HFFc6 (cell line): Measurements from ENCODE around the gene VRK1. TPM values are rescaled to one million over a fixed set of nuclear protein-coding genes. Genes with fewer than 3 reads are reported as not detected.
"Not testable (repeated sequence)": the region's sequence is repeated elsewhere in the genome, so short reads cannot be mapped to it uniquely, and the experiment has no call there.

ENCODE experiments used
- DNase-seq: peaks from one replicate; pipeline ENCODE4 v3.0.0-alpha.2; 2018
- H3K27ac Mint-ChIP-seq: 2 replicates; pipeline ENCODE4 v1.8.0; 2020; ENCODE audit warnings: mild to moderate bottlenecking, mixed read lengths
- H3K27me3 Mint-ChIP-seq: 2 replicates; pipeline ENCODE4 v1.8.0; 2021; ENCODE audit warnings: mild to moderate bottlenecking, moderate library complexity, mixed read lengths; ENCODE audit not compliant: insufficient read depth
- H3K36me3 Mint-ChIP-seq: 2 replicates; pipeline ENCODE4 v1.8.0; 2021; ENCODE audit warnings: low read depth, mixed read lengths
- H3K4me1 Mint-ChIP-seq: 2 replicates; pipeline ENCODE4 v1.8.0; 2020; ENCODE audit warnings: low read depth, mixed read lengths
- H3K4me3 Mint-ChIP-seq: 2 replicates; pipeline ENCODE4 v1.8.0; 2020; ENCODE audit warnings: mild to moderate bottlenecking, moderate library complexity, mixed read lengths
- H3K9me3 Mint-ChIP-seq: 2 replicates; pipeline ENCODE4 v1.8.0; 2020; ENCODE audit warnings: mild to moderate bottlenecking, mixed read lengths
- CTCF ChIP-seq: fragments of 200-600 bp; sonication (generic); IDR thresholded peaks from 2 replicates; pipeline ENCODE4 v1.5.0; 2021; ENCODE audit warnings: antibody characterized with exemption, mild to moderate bottlenecking
- total RNA-seq, 6 experiments: library from RNA; stranded (reverse); fragmentation: NEBNext Ultra II Directional; extraction: Animal tissue kit (Norgen Biotek cat#: 25700); gene quantifications; 2 replicates in 1 of 6; 3 replicates in 5 of 6; pipeline ENCODE4 v1.2.3, GENCODE V29; 2021

Gene VRK1
- total RNA-seq, 6 experiments from 2014 or later, result 10.1 to 19.1 (median 17.5) TPM

GRCh38 chr14:96762650-96763049 lies 34.5 kb upstream of the VRK1 start:
- H3K27ac Mint-ChIP-seq, result no peak overlapping the region
- H3K9me3 Mint-ChIP-seq, result no peaks in the 10 kb centered on the region
- no peaks in the 10 kb centered on the region for H3K4me1 Mint-ChIP-seq
- no peak for TF ChIP-seq CTCF
- H3K27me3 Mint-ChIP-seq, result peaks cover 16% of the 10 kb centered on the region
- H3K36me3 Mint-ChIP-seq, result no peaks in the 10 kb centered on the region
- peak; percentile 42 for DNase-seq
- H3K4me3 Mint-ChIP-seq, result no peak overlapping the region

GRCh38 chr14:96764012-96764411 lies 33.2 kb upstream of the VRK1 start:
- Mint-ChIP-seq H3K4me3 (no peak overlapping the region), H3K27ac (no peak overlapping the region), H3K36me3 (no peaks in the 10 kb centered on the region), H3K27me3 (peaks cover 6% of the 10 kb centered on the region), H3K4me1 (no peaks in the 10 kb centered on the region), H3K9me3 (no peaks in the 10 kb centered on the region)
- TF ChIP-seq CTCF, result no peak
- no peak for DNase-seq

GRCh38 chr14:96765205-96765604 lies 32.0 kb upstream of the VRK1 start:
- H3K36me3 Mint-ChIP-seq, H3K27ac Mint-ChIP-seq, H3K4me3 Mint-ChIP-seq, DNase-seq, H3K4me1 Mint-ChIP-seq, H3K27me3 Mint-ChIP-seq, H3K9me3 Mint-ChIP-seq: not testable (repeated sequence)

- Mint-ChIP-seq H3K4me1 (no peaks in the 10 kb centered on the region), H3K27me3 (peaks cover 7% of the 10 kb centered on the region), H3K9me3 (no peaks in the 10 kb centered on the region), H3K4me3 (no peak overlapping the region), H3K27ac (no peak overlapping the region), H3K36me3 (no peaks in the 10 kb centered on the region)
- no peak for DNase-seq
- no peak for TF ChIP-seq CTCF
Observed at GRCh38 chr14:96772929-96773328, 24.3 kb upstream of the VRK1 start.

GRCh38 chr14:96776791-96777190 lies 20.4 kb upstream of the VRK1 start:
- no peaks in the 10 kb centered on the region for H3K9me3 Mint-ChIP-seq
- H3K27ac Mint-ChIP-seq, result no peak overlapping the region
- H3K4me1 Mint-ChIP-seq, result no peaks in the 10 kb centered on the region
- no peak overlapping the region for H3K4me3 Mint-ChIP-seq
- no peak for DNase-seq
- H3K27me3 Mint-ChIP-seq, result peaks cover 13% of the 10 kb centered on the region
- no peak for TF ChIP-seq CTCF
- no peaks in the 10 kb centered on the region for H3K36me3 Mint-ChIP-seq

GRCh38 chr14:96780500-96780899 lies 16.7 kb upstream of the VRK1 start:
- Mint-ChIP-seq H3K36me3 (no peaks in the 10 kb centered on the region), H3K9me3 (no peaks in the 10 kb centered on the region), H3K4me1 (peaks cover 11% of the 10 kb centered on the region), H3K27me3 (peaks cover 10% of the 10 kb centered on the region), H3K4me3 (no peak overlapping the region), H3K27ac (no peak overlapping the region)
- no peak for DNase-seq
- TF ChIP-seq CTCF, result no peak
